Fibroblast of pulmonary artery (primary cell): ENCODE data around the gene MKKS.

Source experiments
- DNase-seq: peaks from one replicate; pipeline ENCODE4 v3.0.0-alpha.2; 2010; ENCODE audit warnings: low read depth
- H3K4me3 ChIP-seq: replicated peaks from 2 replicates; pipeline ENCODE4 v1.5.1; 2011; ENCODE audit warnings: low read depth, mild to moderate bottlenecking, control low read depth, low read length, moderate library complexity
- TF ChIP-seq, protein P1 (sequence below): IDR thresholded peaks from 2 replicates; pipeline ENCODE4 v1.5.1; 2011; ENCODE audit warnings: mild to moderate bottlenecking, control low read depth, low read length, inconsistent platforms; ENCODE audit errors: missing control alignments

The MKKS gene

DNA sequence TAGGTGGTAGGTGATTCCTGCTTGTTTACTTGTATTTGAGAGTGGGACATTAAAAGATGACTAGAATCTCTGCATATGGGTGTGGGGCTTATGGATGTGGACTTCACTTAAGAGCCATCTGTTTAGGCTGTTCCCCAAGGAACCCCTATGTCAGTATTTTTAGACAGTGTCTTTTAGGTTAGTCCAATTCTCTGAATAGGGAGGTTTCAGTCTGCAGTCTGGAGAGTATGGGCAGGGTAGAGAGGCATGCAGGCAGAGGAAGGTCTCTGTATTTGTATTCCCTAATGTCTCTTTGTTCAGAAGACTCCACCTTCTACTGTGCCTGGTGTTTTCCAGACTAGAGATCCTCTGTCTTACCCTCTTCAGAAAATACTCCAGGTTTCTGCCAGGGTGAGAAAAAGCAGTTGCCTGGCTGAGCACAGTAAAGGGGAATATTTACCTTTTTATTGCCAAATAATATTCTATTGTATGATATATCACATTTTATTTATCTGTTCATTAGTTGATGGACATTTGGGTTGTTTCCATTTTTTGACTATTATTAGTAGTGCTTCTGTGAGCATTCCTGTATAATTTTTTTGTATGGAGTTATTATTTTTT is 20.2 kb upstream of the MKKS start:
- H3K4me3 ChIP-seq: no peak overlapping the region
- TF ChIP-seq, protein P1, sequence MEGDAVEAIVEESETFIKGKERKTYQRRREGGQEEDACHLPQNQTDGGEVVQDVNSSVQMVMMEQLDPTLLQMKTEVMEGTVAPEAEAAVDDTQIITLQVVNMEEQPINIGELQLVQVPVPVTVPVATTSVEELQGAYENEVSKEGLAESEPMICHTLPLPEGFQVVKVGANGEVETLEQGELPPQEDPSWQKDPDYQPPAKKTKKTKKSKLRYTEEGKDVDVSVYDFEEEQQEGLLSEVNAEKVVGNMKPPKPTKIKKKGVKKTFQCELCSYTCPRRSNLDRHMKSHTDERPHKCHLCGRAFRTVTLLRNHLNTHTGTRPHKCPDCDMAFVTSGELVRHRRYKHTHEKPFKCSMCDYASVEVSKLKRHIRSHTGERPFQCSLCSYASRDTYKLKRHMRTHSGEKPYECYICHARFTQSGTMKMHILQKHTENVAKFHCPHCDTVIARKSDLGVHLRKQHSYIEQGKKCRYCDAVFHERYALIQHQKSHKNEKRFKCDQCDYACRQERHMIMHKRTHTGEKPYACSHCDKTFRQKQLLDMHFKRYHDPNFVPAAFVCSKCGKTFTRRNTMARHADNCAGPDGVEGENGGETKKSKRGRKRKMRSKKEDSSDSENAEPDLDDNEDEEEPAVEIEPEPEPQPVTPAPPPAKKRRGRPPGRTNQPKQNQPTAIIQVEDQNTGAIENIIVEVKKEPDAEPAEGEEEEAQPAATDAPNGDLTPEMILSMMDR: no peak
- no peak for DNase-seq

DNA sequence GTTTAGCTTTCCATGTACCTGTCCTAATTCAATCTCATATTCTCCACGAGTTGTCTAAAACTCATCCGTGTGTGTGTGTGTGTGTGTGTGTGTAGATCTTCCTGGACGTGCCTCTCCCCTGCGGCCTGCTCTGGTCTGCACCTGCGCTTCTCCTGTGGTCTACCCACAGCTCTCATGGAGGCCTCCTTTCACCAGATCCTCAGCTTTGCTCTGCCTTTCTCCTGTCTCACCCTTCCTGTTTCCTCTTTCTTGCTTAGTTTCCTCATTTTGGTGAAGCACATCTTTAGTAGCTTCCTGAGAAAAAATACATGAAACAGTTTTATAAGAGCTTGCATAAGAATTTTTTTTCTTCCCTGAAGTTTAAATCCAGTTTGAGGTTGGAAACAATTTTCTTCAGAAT is 19.2 kb upstream of the MKKS start:
- TF ChIP-seq, protein P1: no peak
- DNase-seq: no peak
- no peak overlapping the region for H3K4me3 ChIP-seq

DNA sequence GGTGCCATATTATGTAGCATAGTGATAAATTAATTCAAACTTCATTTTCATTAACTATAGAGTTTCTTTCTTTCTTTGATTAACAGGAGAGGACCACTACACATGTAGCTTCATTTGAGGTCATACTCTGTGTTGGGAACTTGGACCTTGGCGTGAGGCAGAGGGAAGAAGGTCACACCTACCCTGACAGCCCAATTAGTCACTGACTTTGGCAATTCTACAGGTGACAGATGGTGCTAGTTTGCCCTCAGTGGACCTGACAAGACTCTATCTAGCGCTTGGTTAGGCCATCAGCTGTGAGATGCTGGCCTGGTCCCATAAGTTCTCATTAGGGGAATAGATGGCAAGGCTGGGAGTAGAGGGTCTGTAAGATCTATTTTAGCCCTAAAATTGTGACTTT is 15.2 kb upstream of the MKKS start:
- TF ChIP-seq, protein P1: no peak
- DNase-seq: no peak
- no peak overlapping the region for H3K4me3 ChIP-seq

DNA sequence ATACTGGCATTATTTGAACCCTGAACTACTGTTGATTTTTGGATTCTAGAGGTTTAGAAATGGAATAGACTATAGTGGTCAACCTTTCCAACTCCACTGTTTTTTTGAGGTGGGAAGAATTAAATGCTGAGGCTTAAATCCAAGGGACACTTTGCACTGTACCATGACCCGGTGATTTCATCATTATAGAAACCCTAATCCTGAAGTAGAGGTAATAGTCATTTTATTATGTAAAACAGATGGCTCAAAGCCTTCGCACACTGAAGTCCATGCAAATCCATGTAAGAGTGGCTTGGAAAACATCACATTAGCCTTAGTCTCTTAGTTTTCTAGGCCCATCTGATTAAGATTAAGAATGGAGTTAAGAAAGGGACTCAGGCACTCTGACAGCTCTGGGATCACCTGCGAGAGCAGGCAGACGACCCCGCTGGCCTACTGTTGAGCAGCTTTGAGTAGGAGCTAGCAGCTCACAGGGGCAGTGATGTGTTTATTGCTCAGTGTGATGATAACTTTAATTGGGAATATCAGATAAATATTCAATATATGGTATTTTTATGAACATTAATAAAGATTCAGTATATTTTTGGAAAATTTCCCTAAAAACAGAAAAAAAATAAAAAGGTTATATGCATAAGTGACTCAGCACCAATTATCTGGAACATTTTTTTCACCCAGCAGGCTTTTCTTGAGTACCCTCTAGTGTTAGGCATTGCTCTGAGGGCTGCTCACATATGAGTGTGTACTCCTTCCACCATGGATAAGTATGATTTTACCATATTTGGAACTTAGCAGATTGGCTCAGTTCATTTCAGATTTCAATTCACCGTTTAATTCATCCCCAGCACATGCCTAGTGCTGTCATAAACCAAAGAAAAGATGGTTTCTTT is 14.5 kb upstream of the MKKS start:
- DNase-seq: peak; percentile 33
- TF ChIP-seq, protein P1: peak; percentile 14
- no peak overlapping the region for H3K4me3 ChIP-seq

DNA sequence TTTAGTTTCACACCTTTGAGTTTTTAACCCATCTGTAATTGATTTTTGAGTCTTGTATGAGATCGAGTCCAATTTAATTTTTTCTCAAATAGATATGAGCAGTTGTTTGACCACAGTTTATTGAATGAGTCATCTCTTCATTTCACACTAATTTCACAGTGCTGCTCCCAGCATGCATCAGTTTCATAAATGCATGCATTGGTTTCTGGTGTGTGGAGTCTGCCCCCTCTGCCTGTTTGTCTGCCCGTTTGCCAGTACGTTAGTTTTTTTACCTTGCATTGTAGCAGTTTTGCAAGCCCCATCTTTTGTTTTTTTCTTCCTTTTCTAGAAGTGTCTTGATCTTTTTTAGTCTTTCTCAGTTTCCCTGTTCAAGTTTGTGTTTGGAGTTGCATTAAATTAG is 13.0 kb upstream of the MKKS start:
- no peak overlapping the region for H3K4me3 ChIP-seq
- DNase-seq: peak; percentile 62
- TF ChIP-seq, protein P1: no peak

DNA sequence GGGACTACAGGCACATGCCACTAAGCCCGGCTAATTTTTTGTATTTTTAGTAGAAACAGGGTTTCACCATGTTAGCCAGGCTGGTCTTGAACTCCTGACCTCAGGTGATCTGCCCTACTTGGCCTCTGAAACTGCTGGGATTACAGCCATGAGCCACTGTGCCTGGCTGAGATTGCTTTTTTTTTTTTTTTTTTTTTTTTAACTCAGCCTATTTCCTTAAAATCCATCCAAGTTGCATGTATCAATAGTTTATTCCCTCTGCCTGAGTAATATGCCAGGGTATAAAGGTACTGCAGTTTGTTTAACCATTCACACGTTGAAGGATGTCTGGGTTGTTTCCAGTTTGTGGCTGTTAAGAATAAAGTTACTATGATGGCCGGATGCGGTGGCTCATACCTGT is 11.7 kb upstream of the MKKS start:
- TF ChIP-seq, protein P1: no peak
- H3K4me3 ChIP-seq: no peak overlapping the region
- no peak for DNase-seq

DNA sequence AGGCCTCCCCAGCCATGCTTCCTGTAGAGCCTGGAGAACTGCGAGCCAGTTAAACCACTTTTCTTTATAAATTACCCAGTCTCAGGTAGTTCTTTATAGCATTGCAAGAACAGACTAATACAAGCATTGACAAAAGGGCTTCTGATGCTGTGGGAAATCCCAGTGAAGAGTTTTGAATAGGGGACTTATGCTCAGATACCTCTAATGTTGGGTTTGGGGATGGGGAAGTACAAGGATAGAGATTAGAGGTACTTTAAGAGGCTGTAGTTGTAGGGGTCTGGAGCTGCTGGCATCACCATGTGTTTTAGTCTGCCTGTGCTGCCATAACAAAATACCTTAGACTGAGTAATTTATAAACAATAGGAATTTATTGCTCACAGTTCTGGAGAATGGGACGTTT is 9.9 kb upstream of the MKKS start:
- no peak for DNase-seq
- TF ChIP-seq, protein P1: no peak
- H3K4me3 ChIP-seq: no peak overlapping the region
